Activated CD8-positive, alpha-beta memory T cell treated with anti-CD3 and anti-CD28 coated beads for 1 hour (primary cell): ENCODE measurements around the gene ZNF649.
"Not testable (repeated sequence)": the region's sequence is repeated elsewhere in the genome, so short reads cannot be mapped to it uniquely, and the experiment has no call there.

Experiments used
- DNase-seq, 2 donors: peaks; one replicate each; pipeline ENCODE4 v3.0.0-alpha.2; 2020; ENCODE audit warnings: low read depth in 1 of 2; ENCODE audit errors: extremely low read depth in 1 of 2

The ZNF649 gene

DNA sequence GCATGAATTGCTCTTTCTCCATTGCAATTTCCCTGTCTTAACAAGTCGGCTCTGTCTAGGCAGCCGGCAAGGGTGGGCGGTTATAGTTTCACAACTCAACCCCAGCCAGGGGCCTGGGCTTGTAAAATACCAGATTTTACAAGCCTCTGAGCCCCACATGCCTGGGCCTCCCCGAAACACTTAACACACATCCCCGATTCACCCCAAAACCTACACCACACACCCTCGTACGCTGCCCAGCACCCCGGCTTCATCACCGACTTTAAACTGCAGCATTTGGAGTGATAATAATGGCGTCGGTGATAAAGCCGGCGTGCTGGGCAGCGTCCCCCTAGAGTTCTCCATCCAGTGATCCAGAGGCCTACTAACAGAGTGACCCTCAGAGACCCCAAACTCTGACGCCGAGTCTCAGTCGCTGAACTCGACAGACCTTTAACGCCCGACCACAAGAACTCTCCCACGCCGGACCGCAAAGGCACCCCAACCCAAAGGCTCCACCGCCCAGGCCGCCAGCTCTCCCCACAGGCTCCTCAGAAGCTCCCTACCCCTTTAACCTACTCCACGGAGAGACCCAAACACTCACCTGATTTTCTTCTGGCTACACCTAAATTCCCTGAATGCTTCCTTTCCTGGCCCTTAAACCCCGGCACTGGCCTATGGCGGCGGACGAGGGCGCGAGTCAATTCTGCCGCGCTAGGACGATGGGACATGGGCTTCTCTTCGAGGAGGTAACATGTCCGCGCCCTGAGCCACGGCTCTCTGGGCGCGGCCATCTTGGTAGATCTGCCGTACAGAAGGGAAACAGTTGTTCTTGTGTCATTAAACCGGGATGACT lies at the start of gene ZNF649:
Gene ZNF649, minus strand, starts transcription at position 687 of the 835 bp plus-strand sequence. CDS start 4,910 bp downstream, outside the sequence.
- peak; percentile 54 to 73 for DNase-seq

DNA sequence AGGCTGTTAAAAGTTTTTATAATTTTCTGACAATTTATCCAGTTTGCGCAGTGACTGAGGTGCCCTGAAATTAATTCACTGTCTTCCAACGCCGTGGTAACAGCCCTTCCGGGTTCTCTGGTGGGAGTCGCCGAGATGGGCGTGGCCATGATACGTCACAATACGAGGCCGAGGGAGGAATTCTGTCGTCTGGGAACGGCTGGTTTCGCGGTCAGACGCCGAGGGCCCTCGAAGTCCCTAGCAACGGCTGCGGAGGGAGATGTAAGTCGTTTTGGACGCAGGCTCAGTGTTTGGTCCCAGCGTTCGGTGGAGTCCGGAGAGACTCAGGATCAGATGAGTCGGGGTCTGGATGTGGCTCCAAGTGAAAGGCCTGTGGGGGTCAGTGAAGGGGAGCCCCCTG lies 44.2 kb upstream of the ZNF649 start:
- DNase-seq = no peak

DNA sequence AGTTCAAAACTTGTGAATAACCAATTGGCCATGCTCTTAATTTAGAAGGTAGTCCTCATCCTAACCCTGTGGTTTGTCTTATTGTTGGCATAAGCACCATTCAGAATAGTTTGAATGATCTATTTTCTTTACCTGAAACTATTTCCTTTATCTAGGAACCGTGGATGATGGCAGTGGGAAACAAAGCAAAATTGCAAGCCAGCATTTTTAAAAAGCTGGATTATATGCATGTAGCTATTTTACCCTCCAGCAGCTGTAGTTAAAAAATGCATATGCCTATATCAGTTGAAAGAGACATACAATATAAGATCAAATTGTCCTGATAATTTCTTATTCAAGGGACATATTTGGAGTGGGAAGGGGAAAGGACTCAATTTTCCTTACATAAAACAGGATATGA lies 41.8 kb upstream of the ZNF649 start:
- DNase-seq = no peak

DNA sequence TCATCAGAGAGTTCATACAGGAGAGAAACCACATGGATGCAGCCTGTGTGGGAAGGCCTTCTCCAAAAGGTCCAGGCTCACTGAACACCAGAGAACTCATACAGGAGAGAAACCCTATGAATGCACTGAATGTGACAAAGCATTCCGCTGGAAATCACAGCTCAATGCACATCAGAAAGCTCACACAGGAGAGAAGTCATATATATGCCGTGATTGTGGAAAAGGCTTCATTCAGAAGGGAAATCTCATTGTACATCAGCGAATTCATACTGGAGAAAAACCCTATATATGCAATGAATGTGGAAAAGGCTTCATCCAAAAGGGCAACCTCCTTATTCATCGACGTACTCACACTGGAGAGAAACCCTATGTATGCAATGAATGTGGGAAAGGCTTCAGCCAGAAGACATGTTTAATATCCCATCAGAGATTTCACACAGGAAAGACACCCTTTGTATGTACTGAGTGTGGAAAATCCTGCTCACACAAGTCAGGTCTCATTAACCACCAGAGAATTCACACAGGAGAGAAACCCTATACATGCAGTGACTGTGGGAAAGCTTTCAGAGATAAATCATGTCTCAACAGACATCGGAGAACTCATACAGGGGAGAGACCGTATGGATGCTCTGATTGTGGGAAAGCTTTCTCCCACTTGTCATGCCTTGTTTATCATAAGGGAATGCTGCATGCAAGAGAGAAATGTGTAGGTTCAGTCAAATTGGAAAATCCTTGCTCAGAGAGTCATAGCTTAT lies 40.2 kb upstream of the ZNF649 start:
- no peak for DNase-seq

DNA sequence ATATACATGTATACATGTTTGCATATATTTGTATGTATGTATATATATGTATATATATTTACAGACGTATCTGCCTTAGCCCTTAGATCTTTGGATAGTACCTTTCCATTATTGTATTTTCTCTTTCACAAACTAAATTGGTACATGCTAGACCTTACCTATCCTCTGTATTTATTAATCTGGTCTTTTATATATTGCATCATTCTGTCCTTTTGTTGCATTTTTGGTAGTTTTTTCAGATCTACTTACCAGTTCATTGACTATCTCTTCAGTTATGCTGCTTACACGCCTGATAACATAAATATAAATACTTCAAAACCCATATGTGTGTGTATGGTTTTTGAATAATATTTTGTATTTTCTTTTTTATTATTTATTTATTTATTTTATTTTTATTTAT lies 34.1 kb upstream of the ZNF649 start:
- DNase-seq = no peak

DNA sequence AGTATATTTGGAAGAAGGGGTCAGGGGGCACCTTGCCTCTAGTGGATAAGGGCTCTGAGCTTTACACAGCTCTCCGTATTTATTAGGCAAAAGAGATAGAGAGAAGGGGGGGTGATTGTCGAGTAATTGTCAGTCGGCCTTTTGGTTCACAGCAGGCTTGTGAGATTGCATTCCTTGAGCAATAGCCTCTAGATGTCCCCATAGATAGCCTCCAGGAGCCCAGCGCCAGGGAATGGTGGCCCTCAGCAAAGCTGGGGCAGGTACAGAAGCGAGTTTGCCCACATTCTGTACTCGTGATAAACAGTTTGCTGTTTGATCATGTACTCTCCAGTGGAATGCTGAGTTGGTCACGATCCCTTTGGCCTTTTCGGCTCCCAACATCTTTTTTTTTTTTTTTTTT lies 27.1 kb upstream of the ZNF649 start:
- DNase-seq = no peak

DNA sequence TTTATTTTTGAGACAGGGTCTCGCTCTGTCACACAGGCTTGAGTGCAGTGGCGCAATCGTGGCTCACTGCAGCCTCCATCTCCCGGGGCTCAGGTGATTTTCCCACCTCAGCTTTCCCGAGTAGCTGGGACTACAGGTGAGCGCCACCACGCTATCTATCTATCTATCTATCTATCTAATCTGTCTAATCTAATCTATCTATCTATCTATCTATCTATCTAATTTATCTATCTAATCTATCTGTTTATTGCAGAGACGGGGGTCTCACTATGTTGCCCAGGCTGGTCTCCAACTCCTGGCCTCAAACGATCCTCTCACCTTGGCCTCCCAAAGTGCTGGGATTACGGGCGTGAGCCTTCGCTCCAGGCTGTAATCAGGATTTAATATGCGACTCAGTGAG lies 23.0 kb upstream of the ZNF649 start:
- DNase-seq = no peak

DNA sequence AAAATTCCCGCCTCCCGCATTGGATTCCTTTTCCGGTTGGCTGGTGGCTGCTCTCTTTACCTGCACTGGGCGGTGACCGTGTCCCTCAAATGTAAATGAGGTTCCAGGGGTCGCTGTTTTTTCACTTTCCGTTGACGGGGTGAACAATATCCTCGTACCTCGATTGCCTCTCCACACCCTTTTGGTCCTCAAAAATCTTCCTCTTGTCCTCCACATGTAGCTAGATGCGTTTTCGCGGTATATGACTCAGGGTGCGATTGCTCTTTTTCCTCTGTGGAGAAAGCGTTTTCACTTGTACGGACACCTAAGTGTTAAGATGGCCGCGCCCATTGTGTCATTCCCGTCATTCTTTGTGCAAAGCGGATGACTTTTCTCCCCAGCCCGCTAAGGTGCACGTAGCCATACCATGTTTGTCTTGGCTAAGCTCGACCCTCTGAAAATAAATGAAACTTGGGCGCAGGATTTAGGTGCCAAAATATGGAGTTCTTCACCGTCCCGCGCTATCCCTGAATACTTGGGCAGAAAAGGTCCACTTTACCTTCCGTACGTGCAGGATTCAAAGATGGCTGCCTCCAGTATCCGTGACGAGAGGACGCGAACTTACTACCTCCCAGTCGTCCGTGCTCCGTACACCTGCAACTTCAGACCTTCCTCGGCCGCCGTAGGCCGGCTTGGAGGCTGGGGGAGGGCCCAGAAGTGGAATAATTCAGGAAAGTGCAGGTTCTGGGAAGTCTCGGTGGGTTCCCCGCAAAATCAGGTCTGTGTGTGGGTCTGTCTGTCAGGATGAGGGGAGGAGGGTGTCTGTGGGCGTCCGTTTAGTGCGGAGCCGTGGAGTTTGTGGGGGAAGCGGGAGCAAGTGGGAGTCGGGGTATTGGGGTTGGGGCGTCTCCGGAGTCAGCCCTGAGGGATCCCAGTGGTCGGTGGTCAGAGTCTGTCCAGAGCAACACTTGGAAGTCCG lies 22.2 kb upstream of the ZNF649 start, which contains the start of gene ZNF613:
Gene ZNF613, plus strand, starts transcription at position 689 of the 958 bp plus-strand sequence. CDS start 8,749 bp downstream, outside the sequence.
- peak; percentile 68 to 73 for DNase-seq

DNA sequence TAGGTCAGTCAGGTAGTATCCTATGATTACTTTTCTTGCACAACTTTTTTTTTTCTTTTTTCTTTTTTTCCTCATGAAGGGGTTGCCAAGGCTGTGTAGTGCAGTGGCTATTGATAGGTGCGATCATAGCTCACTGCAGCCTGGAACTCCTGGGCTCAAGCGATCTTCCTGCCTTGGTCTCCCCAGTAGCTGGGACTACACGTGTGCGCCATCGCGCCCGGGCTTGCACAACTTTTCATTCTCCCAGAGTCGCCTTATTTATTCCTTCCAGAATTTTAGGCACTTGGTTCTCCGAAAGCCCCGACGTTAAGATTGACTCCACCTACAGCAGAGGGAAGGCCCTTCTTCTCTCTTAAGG lies 21.6 kb upstream of the ZNF649 start:
- no peak for DNase-seq

DNA sequence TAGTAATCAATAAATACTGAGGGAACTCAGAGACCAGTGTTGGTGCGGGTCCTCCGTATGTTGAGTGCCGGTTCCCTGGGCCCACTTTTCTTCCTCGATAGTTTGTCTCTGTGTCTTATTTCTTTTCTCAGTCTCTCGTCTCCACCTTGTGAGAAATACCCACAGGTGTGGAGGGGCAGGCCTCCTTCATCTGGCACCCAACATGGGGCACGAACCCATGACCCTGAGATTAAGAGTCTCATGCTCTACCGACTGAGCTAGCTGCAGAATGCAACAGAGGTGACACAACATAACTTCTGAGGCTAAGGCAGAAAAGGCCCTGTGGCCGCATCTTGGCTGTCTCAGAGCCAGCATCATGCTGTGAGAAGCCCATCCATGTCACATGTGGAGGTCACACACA lies 17.1 kb upstream of the ZNF649 start:
- no peak for DNase-seq

DNA sequence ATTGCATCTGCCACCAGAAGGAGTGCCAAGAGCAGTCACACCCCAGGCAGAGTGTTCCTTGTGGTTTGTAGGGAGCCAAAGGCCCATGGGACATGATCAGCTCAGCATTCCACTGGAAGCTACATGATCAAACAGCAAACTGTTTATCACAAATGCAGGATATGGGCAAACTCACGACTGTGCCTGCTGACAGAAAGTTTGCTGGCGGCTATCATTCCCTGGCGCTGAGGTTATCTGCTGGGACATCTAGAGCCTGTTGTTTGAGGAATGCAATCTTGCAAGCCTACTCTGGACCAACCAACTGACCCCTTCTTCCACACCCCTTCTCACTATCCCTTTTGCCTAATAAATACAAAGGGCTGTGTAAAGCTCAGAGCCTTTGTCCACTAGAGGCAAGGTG lies 14.8 kb upstream of the ZNF649 start:
- no peak for DNase-seq

DNA sequence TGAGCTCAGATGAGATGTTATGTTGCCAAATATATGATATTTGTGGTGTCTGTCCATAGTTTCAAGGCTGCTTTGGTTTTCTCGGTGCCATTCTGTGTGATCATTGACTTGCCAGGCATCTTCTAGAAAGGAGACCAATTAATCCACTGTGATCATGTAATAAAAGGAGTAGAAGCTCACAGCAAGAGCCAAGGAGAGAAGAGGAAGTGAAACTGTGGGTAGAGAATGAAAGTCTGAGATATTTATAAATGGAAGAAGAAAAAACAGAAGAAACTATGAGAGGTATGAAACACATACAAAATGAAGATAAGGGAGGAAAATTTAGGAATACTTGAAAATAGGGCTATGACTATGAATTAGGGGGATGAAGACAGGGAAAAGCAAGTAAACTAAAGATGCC lies 11.3 kb upstream of the ZNF649 start:
- DNase-seq = no peak

DNA sequence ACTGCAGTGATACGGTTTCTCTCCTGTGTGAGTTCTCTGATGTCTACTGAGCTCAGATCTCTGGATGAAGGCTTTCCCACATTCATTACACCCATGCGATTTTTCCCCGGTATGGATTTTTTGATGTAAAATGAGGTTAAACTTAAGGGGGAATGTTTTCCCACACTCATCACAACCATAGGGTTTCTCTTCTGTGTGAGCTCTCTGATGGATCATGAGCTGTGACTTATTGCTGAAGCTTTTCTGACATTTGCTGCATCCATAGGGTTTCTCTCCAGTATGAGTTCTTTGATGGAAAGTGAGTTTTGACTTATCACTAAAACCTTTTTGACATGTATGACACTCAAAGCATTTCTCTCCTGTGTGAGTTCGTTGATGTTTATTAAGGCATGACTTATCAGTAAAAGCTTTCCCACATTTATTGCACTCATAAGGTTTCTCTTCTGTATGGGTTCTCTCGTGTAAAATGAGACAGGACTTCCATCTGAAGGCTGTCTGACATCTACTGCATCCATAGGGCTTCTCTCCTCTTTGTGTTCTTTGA lies 10.6 kb upstream of the ZNF649 start:
- DNase-seq = no peak

DNA sequence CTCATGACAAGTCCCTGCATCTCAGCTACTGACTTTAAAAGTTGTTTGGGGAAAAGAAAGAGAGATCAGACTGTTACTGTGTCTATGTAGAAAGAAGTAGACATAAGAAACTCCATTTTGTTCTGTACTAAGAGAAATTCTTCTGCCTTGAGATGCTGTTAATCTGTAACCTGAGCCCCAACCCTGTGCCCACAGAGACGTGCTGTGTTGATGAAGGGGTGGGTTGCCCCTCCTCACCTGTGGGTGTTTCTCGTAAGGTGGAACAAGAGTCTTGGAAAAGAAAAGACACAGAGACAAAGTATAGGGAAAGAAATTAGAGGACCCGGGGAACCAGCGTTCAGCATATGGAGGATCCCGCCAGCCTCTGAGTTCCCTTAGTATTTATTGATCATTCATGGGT lies 3.2 kb upstream of the ZNF649 start:
- DNase-seq = not testable (repeated sequence)

DNA sequence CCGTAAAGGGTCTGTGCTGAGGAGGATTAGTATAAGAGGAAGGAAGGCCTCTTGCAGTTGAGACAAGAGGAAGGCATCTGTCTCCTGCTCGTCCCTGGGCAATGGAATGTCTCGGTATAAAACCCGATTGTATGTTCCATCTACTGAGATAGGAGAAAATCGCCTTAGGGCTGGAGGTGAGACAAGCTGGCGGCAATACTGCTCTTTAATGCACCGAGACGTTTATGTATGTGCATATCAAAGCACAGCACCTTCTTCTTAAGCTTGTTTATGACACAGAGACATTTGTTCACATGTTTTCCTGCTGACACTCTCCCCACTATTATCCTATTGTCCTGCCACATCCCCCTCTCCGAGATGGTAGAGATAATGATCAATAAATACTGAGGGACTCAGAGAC lies 1.3 kb upstream of the ZNF649 start:
- not testable (repeated sequence) for DNase-seq

DNA sequence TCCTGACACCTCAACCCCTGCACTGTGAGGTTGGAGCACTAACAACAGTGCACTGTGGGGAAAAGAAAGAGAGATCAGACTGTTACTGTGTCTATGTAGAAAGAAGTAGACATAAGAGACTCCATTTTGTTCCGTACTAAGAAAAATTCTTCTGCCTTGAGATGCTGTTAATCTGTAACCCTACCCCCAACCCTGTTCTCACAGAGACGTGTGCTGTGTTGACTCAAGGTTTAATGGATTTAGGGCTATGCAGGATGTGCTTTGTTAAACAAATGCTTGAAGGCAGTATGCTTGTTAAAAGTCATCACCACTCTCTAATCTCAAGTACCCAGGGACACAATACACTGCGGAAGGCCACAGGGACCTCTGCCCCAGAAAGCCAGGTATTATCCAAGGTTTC lies 822 bp upstream of the ZNF649 start:
- DNase-seq = not testable (repeated sequence)

DNA sequence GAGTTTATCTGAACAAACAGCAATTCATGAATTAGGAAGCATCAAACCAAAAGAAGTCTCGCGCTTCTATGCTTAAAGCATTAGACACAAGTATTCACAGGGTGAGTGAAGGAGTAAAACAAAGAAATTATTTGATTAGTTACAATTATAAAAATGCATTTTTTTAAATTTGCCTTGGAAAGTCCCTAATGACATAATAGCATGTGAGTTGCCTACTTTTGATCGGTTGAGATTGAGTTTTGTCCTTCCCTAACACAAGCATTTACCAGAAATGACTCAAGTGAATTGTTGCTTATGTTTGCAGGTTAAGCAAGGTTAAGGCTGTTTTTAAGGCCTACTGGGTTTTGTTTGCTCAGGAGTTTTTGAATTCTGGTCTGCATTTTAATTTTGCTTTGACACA lies 389 bp upstream of the ZNF649 start:
- no peak for DNase-seq

DNA sequence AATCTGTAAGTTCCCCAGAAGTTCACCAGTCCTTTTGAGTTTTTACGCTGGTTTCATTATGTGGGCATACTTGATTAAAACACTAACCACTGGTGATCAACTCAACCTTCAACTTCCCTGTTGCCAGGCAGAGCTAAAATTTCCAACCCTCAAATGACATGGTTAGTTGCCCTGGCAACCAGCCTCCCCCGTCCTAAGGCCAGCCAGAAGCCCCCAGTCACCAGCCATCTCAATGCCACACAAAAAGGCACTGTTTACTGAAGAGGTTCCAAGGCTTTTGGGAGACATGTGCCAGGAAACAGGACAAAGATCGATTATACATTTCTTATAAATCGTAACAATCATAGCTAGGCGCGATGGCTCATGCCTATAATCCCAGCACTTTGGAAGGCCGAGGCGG lies 1.6 kb downstream of the ZNF649 start:
- DNase-seq = no peak

DNA sequence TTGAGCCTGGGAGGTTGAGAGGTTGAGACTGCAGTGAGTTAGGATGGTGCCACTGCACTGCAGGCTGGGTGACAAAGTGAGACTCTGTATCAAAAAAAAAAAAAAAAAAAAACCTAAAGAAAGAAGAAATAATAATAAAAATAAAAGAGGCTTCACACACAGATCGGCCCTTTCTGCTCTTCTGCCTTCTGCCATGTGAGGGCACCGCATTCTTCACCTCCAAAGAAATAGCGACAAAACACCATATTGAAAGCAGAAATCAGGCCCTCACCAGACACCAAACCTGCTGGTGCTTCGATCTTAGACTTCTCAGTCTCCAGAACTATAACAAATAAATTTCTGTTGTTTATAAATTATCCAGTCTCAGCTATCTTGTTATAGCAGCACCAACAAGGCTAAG lies 3.0 kb downstream of the ZNF649 start:
- DNase-seq = no peak

DNA sequence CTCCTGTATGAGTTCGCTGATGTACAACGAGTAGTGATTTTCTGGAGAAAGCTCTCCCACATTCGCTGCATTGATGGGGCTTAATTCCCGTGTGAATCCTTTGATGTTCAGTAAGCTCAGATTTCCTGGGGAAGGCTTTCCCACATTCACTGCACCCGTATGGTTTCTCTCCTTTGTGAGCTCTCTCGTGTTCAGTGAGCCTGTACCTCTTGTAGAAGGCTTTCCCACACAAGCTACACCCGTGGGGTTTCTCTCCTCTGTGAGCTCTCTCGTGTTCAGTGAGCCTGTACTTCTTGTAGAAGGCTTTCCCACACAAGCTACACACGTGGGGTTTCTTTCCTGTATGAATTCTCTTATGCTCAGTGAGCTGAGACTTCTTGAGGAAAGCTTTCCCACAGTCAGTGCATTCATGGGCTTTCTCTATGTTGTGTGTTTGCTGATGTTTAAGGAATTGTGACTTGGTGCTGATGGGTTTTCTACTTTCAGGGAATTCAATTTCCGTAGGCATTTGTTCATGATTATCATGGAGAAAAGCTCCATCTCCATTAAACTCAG lies 13.5 kb downstream of the ZNF649 start:
- no peak for DNase-seq
